Muscle of leg (tissue), 16 donors: ENCODE measurements around the gene ANGEL2. TPM values are rescaled to one million over a fixed set of nuclear protein-coding genes. Genes with fewer than 3 reads are reported as not detected.

ENCODE experiments used
- DNase-seq: peaks from one replicate; pipeline ENCODE4 v3.0.0; 2013
- H3K27ac ChIP-seq: one replicate; pipeline ENCODE4 v1.5.1; 2013; ENCODE audit warnings: mild to moderate bottlenecking, low read length, control low read depth
- H3K27me3 ChIP-seq: one replicate; pipeline ENCODE4 v1.6.1; 2013; ENCODE audit warnings: low read length; ENCODE audit not compliant: control insufficient read depth, insufficient read depth
- H3K36me3 ChIP-seq: one replicate; pipeline ENCODE4 v1.6.1; 2013; ENCODE audit warnings: low read length; ENCODE audit not compliant: control insufficient read depth, insufficient read depth
- H3K4me1 ChIP-seq: one replicate; pipeline ENCODE4 v1.6.1; 2013; ENCODE audit warnings: low read length; ENCODE audit not compliant: control insufficient read depth, insufficient read depth
- H3K4me3 ChIP-seq: one replicate; pipeline ENCODE4 v1.5.1; 2013; ENCODE audit warnings: low read length, control low read depth
- H3K9me3 ChIP-seq: replicated peaks from 2 replicates; pipeline ENCODE4 v1.6.1; 2013; ENCODE audit warnings: low read depth, low read length; ENCODE audit not compliant: control insufficient read depth
- WGBS: methylation state at CpG from one replicate; pipeline ENCODE4 v1.1.5; 2013; ENCODE audit warnings: missing lambda C conversion rate; ENCODE audit not compliant: insufficient coverage; 5-methylcytosine and 5-hydroxymethylcytosine counted together
- long read RNA-seq, 11 donors: transcript quantifications; one replicate each; lab custom pipeline, GENCODE V29; 2026
- polyA plus RNA-seq, 8 donors: library from polyadenylated mRNA; unstranded; fragments of 120-200 nt; gene quantifications; one replicate each; pipeline versions ENCODE4 v1.2.1 to v1.2.3, GENCODE V29; 2013; ENCODE audit warnings: inconsistent platforms in 1 of 8, low replicate concordance in 1 of 8; ENCODE audit not compliant: insufficient read length in 8 of 8, insufficient read depth in 1 of 8
- total RNA-seq: library from RNA; stranded (reverse); fragments of 120-200 nt; gene quantifications from one replicate; pipeline ENCODE4 v1.2.4, GENCODE V29; 2013

The ANGEL2 gene, protein sequence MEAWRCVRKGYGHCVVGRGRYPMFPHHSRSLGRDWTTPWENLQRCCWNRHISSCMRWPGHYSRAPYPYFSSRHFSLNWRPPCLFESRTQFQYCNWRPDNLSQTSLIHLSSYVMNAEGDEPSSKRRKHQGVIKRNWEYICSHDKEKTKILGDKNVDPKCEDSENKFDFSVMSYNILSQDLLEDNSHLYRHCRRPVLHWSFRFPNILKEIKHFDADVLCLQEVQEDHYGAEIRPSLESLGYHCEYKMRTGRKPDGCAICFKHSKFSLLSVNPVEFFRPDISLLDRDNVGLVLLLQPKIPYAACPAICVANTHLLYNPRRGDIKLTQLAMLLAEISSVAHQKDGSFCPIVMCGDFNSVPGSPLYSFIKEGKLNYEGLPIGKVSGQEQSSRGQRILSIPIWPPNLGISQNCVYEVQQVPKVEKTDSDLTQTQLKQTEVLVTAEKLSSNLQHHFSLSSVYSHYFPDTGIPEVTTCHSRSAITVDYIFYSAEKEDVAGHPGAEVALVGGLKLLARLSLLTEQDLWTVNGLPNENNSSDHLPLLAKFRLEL
- total RNA-seq (36.5 TPM), polyA plus RNA-seq (10 to 100 TPM; 19.1 to 32.6 (median 22.8) TPM)
- long read RNA-seq, donor 1 = 0 reads
- long read RNA-seq, donor 2 = 0 reads
- long read RNA-seq, donor 3, partial matches to known transcripts = 5 of 6 reads
- long read RNA-seq, donor 3, other reads (novel, unspliced or antisense) = 0 of 6 reads
- long read RNA-seq, donor 4 = 0 reads
- long read RNA-seq, donor 5, partial matches to known transcripts = 0 of 3 reads
- long read RNA-seq, donor 5, other reads (novel, unspliced or antisense) = 0 of 3 reads
- long read RNA-seq, donor 6 = 0 reads
- long read RNA-seq, donor 7, partial matches to known transcripts = 0 of 1 reads
- long read RNA-seq, donor 7, other reads (novel, unspliced or antisense) = 0 of 1 reads
- long read RNA-seq, donor 8 = 0 reads
- long read RNA-seq, donor 9, partial matches to known transcripts = 10 of 11 reads
- long read RNA-seq, donor 9, other reads (novel, unspliced or antisense) = 0 of 11 reads
- long read RNA-seq, donor 10, partial matches to known transcripts = 0 of 1 reads
- long read RNA-seq, donor 10, other reads (novel, unspliced or antisense) = 0 of 1 reads
- long read RNA-seq, donor 11 = 0 reads

DNA sequence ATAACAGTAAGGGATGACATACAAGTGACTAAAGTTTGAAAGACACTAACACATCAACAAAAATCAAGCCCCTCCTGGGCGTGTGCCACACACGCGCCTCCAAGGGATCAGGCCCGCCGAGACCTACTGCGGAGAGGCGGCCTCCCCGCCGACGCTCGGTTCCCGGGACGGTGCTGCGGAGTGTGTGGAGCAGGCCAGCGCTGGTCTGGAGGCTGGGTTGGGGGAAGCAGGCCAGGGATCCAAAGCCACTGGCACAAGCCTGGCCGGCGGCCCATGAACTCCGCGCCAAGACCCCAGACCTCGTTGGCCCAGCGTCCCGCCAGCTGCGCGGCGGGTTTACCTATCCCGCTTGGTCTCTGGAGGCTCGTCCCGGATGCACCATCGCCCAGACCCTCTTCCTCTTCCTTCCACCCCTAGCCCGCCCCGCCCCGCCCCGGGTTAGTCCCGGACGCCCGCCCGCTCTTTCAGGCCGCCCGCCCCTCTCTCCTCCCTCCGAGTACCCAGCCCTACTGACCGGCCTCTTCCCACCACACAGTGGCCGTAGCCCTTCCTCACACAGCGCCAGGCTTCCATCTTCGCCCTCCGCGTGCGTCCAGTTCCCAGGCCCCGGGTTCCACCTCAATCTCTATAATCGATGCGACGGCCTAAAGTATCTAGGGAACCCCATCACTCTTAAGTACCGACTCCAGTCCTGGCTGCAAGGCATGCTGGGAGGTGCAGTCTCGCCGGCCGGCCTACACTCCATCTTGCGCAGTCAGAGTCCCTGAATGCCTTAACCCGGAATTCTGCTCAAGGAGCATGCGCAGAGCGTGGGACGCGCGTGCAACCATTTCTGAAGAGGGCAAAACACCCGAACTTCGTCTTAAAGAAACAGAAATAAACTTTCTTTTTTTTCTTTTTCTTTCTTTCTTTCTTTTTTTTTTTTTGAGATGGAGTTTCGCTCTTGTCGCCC is at the start of gene ANGEL2:
ANGEL2 (minus strand) TSS at position 769 of the 952 bp plus-strand sequence; CDS start at position 573, 196 bp downstream.
- 0% methylated on average over 57 of the region's 66 CpGs for WGBS
- H3K27me3 ChIP-seq = no peaks in the 10 kb centered on the region
- no peaks in the 10 kb centered on the region for H3K9me3 ChIP-seq
- peak within 1 kb of the TSS; percentile 93 for H3K27ac ChIP-seq
- no peaks in the 10 kb centered on the region for H3K36me3 ChIP-seq
- peak; percentile 99 for DNase-seq
- peaks cover 2% of the 10 kb centered on the region for H3K4me1 ChIP-seq
- H3K4me3 ChIP-seq = peak within 1 kb of the TSS; percentile 93

DNA sequence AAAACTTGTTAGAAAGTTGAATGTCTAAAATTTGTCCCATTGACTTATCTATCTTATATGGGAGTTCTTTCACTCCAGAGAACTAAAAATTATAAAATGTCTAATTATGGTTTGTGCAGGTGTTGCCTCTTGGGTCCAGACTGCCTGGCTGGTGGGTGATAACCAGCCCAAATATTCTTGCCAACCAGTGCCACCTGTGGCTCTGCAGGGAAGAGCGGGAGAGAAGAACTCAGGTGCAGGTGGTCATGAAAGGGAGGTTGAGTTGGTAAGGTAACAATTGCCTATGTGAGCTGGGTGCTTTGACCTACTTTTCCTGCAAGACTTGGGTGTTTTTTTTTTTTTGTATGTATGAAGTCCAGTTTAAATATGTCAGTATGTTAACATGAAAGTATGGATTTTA is 45.6 kb upstream of the ANGEL2 start:
- Histone ChIP-seq H3K27ac (no peak overlapping the region), H3K9me3 (no peaks in the 10 kb centered on the region), H3K4me1 (no peaks in the 10 kb centered on the region), H3K4me3 (no peak overlapping the region), H3K27me3 (no peaks in the 10 kb centered on the region), H3K36me3 (no peaks in the 10 kb centered on the region)
- no peak for DNase-seq
- no CpG with 5 or more reads among the region's 1 CpG for WGBS

DNA sequence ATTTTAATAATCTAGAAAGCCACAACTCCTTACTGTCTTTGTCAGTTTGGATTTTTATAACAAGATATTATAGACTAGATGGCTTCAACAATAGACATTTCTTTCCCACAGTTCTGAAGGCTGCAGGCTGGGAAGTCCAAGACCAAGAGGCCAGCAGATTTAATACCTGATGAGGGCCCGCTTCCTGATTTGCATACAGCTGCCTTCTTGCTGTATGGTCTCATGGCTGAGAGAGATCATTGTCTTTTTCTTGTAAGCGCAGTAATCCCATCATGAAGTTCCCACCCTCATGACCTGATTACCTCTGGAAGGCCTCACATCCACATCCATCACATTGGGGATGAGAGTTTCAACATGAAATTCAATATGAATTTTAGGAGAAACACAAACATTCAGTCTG is 45.2 kb upstream of the ANGEL2 start:
- WGBS = no CpG with 5 or more reads among the region's 2 CpGs
- Histone ChIP-seq H3K27me3 (no peaks in the 10 kb centered on the region), H3K4me3 (no peak overlapping the region), H3K9me3 (no peaks in the 10 kb centered on the region), H3K36me3 (no peaks in the 10 kb centered on the region), H3K27ac (no peak overlapping the region), H3K4me1 (no peaks in the 10 kb centered on the region)
- no peak for DNase-seq

DNA sequence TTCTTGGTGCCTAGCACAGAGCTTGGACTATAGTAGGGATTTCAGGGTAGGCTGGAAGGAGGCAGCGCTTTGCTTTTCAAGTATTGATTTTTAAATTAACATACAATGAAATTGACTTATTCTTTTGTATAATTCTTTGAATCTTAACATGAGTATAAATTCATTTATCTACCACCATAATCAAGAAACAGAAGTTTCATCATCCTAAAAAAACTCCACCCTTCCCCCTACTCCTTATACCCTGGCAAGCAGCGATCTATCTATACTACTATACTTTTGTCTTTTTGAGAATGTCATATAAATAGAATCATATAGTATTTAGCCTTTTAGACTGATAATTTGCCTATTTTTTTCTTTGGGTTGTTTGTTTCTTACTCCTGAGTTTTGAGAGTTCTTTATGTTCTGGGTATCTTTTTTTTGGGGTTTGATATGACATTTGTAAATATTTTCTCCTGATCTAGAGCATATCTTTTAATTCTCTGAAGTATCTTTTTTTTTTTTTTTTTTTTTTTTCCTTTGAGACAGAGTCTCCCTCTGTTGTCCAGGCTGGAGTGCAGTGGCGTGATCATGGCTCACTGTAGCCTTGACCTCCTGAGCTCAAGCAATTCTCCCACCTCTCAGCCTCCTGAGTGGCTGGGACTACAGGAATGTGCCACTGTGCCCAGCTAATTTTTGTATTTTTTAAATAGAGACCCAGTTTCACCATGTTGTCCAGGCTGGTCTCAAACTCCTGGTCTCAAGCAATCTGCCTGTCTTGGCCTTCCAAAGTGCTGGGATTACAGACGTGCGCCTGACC is 41.8 kb upstream of the ANGEL2 start:
- H3K27ac ChIP-seq = no peak overlapping the region
- H3K36me3 ChIP-seq = no peaks in the 10 kb centered on the region
- no peak overlapping the region for H3K4me3 ChIP-seq
- H3K4me1 ChIP-seq = no peaks in the 10 kb centered on the region
- 100% methylated on average over 1 of the region's 5 CpGs for WGBS
- no peaks in the 10 kb centered on the region for H3K9me3 ChIP-seq
- no peak for DNase-seq
- H3K27me3 ChIP-seq = no peaks in the 10 kb centered on the region

DNA sequence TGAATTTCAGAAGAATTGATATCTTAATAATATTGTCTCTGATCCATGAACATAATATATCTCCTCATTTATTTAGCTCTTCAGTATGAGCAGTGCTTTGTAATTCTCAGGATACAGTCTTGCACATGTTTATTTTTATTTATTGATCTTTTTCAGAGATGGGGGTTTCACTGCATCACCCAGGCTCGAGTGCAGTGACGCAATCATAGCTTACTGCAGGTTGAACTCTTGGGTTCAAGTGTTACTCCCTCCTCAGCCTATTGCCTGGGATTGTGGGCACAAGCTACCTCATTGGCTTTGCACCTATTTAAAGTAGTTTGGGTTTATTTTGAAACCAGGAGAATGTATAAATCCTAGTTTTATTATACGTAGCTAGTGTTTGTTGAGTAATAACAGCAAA is 40.1 kb upstream of the ANGEL2 start:
- Histone ChIP-seq H3K9me3 (no peaks in the 10 kb centered on the region), H3K4me3 (no peak overlapping the region), H3K36me3 (no peaks in the 10 kb centered on the region), H3K27me3 (no peaks in the 10 kb centered on the region), H3K27ac (no peak overlapping the region), H3K4me1 (peaks cover 4% of the 10 kb centered on the region)
- WGBS = no CpG with 5 or more reads among the region's 3 CpGs
- no peak for DNase-seq

DNA sequence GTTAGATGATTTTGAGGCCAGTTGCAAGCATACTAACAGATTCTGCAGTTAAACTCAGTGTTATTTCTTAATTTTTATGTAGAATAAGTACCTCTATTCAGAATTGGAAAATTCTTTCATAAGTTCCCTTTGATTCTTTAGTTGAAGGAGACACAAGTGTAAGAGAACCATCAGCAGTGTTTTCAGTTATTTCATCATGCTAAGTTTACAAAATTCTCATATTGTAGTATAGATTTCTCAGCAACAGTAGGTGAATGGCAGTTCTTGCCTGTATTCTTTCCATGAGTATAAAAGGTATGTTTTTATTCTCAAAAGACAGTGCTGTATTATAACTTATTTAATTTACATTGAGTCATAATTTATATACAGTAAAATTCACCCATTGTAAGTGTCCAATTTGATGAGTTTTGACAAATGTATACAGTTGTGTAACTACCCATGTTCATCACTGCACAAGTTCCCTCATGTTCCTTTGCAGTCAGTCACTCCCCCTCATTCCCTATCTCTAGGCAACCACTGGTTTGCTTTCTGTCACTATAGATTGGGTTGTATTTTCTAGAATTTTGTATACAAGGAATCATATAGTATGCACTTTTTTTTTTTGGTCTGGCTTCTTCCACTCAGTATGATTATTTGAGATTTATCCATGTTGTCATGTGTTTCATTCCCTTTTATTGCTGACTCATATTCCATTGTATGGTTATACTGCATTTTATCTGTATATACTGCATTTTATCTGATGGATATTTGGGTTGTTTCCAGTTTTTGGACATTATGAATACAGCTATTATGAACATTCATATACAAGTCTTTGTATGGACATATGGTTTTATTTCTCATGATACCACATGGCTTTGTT is 39.3 kb upstream of the ANGEL2 start:
- no peak overlapping the region for H3K4me3 ChIP-seq
- no peak overlapping the region for H3K27ac ChIP-seq
- peaks cover 6% of the 10 kb centered on the region for H3K4me1 ChIP-seq
- H3K9me3 ChIP-seq = no peaks in the 10 kb centered on the region
- no peak for DNase-seq
- H3K36me3 ChIP-seq = no peaks in the 10 kb centered on the region
- no peaks in the 10 kb centered on the region for H3K27me3 ChIP-seq

DNA sequence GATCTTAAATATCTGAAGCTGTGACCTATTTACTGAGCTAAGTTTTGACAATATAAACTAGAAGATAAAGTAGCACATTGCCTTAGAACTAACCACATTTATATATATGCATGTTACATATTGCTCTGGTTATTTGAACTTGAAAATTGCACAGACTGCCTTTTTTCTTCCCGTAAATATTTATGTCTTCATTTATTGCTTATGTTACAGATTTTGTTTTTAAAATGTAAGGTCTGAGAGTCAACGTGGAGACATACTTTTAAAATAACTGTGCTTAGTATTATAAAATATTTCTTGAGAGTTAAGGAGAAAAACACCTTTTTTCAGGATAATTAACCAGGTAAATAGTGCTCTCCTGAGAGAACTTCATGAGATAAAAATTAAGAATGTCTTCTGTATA is 38.5 kb upstream of the ANGEL2 start:
- Histone ChIP-seq H3K4me3 (no peak overlapping the region), H3K27me3 (no peaks in the 10 kb centered on the region), H3K4me1 (peaks cover 6% of the 10 kb centered on the region), H3K9me3 (no peaks in the 10 kb centered on the region), H3K36me3 (no peaks in the 10 kb centered on the region), H3K27ac (no peak overlapping the region)
- WGBS = no CpG with 5 or more reads among the region's 2 CpGs
- DNase-seq = no peak

DNA sequence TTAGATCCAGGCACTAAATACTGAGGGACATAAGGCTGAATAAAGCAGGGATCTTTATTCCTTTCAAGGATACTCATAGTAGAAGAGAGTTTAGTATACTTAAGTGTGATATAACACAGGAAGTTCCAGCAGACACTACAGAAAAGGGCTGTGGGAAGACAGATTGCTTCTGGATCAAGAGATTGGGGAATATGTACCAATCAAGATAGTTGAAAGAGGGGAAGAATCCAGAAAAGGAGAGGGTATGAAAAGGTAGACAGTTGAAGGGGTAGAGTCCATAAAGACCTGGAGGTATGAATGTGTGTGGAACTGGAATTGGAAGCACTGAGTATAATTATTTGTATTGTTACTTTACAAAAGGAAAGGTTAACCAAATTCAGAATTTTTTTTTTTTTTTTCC is 37.8 kb upstream of the ANGEL2 start:
- peaks cover 6% of the 10 kb centered on the region for H3K4me1 ChIP-seq
- no peak overlapping the region for H3K4me3 ChIP-seq
- H3K27me3 ChIP-seq = peaks cover under 1% of the 10 kb centered on the region
- H3K9me3 ChIP-seq = no peaks in the 10 kb centered on the region
- DNase-seq = no peak
- H3K27ac ChIP-seq = no peak overlapping the region
- H3K36me3 ChIP-seq = no peaks in the 10 kb centered on the region
